Endothelial cell of umbilical vein (primary cell): ENCODE results near the gene FAM124B. TPM values are rescaled to one million over a fixed set of nuclear protein-coding genes. Genes with fewer than 3 reads are reported as not detected.

Experiments
- BruUV-seq: library from RNA; stranded (reverse); fragments of 400-500 nt; replicated peaks from 2 replicates; lab custom pipeline; 2021; lab: Mats Ljungman, UMichigan
- CTCF ChIA-PET: fragments of 300-600, 350-600 bp; sonication (Branson Sonifier 250); formaldehyde crosslinking; loops from one replicate; lab custom pipeline; 2021; ENCODE audit warnings: antibody characterized with exemption, inconsistent platforms; lab: Charles Lee
- POLR2A ChIA-PET: fragments of 300-600, 350-600 bp; sonication (Branson Sonifier 250); formaldehyde crosslinking; loops from one replicate; lab custom pipeline; 2021; ENCODE audit warnings: antibody characterized with exemption, inconsistent platforms; lab: Charles Lee
- DNase-seq: peaks from one replicate; pipeline ENCODE4 v3.0.0-alpha.2; 2011; ENCODE audit warnings: low read depth, low spot score
- FAIRE-seq: peaks from 2 replicates; lab custom pipeline; 2011; peaks lifted over from hg19 to GRCh38; lab: Jason Lieb, UNC
- H2AFZ ChIP-seq: 2 replicates; pipeline ENCODE4 v1.6.0; 2012; ENCODE audit warnings: low read depth, low read length, control low read depth, inconsistent platforms
- H3K27ac ChIP-seq: 2 replicates; pipeline ENCODE4 v1.5.1; 2011; ENCODE audit warnings: low read depth, mild to moderate bottlenecking, control low read depth, low read length, moderate library complexity; ENCODE audit not compliant: insufficient read depth
- H3K27me3 ChIP-seq, 2 experiments: 2 replicates each; pipeline versions ENCODE4 v1.6.0 to v1.6.1; 2011; ENCODE audit warnings: low read length in 2 of 2, mixed read lengths in 1 of 2; ENCODE audit not compliant: control insufficient read depth in 2 of 2, insufficient read depth in 2 of 2
- H3K36me3 ChIP-seq, 2 experiments: 2 replicates in 1 of 2; 3 replicates in 1 of 2; pipeline ENCODE4 v1.5.1; 2011; ENCODE audit warnings: low read length in 2 of 2, mild to moderate bottlenecking in 1 of 2, moderate library complexity in 1 of 2; ENCODE audit not compliant: control insufficient read depth in 2 of 2, insufficient read depth in 2 of 2; ENCODE audit errors: extremely low read depth in 1 of 2
- H3K4me1 ChIP-seq: 3 replicates; pipeline ENCODE4 v1.5.1; 2011; ENCODE audit warnings: mild to moderate bottlenecking, low read length; ENCODE audit not compliant: control insufficient read depth, insufficient read depth; ENCODE audit errors: extremely low read depth
- H3K4me2 ChIP-seq: 2 replicates; pipeline ENCODE4 v1.6.1; 2011; ENCODE audit warnings: low read length, control low read depth, mixed read lengths; ENCODE audit not compliant: insufficient read depth
- H3K4me3 ChIP-seq, 3 experiments: fragments of 200-600 bp in 1 of 3; sonication (generic), shearing (Covaris generic) in 1 of 3; replicated peaks in 1 of 3; 2 replicates each; pipeline ENCODE4 v1.5.1; 2011 to 2016; ENCODE audit warnings: control low read depth in 3 of 3, low read length in 3 of 3, mild to moderate bottlenecking in 2 of 3, inconsistent platforms in 1 of 3, low read depth in 1 of 3, moderate library complexity in 1 of 3; ENCODE audit not compliant: insufficient read depth in 1 of 3
- H3K79me2 ChIP-seq: 2 replicates; pipeline ENCODE4 v1.6.0; 2012; ENCODE audit warnings: low read length, inconsistent platforms; ENCODE audit not compliant: control insufficient read depth, insufficient read depth
- H3K9ac ChIP-seq: replicated peaks from 2 replicates; pipeline ENCODE3; 2011; ENCODE audit warnings: low read length, control low read depth; ENCODE audit not compliant: insufficient read depth; ENCODE audit errors: extremely low read depth
- H3K9me1 ChIP-seq: replicated peaks from 3 replicates; pipeline ENCODE4 v1.6.0; 2011; ENCODE audit warnings: mild to moderate bottlenecking, low read length; ENCODE audit not compliant: control insufficient read depth, insufficient read depth; ENCODE audit errors: extremely low read depth
- H3K9me3 ChIP-seq: replicated peaks from 2 replicates; pipeline ENCODE4 v1.5.1; 2012; ENCODE audit warnings: low read length, inconsistent platforms; ENCODE audit not compliant: control insufficient read depth, insufficient read depth
- H4K20me1 ChIP-seq: replicated peaks from 2 replicates; pipeline ENCODE3; 2011; ENCODE audit warnings: mild to moderate bottlenecking, low read length; ENCODE audit not compliant: control insufficient read depth, insufficient read depth; ENCODE audit errors: extremely low read depth
- EZH2 ChIP-seq: IDR thresholded peaks from 2 replicates; pipeline ENCODE4 v1.6.1; 2012; ENCODE audit warnings: borderline replicate concordance, low read depth, mild to moderate bottlenecking, moderate library complexity, low read length, inconsistent platforms; ENCODE audit not compliant: severe bottlenecking
- FOS ChIP-seq: IDR thresholded peaks from 2 replicates; pipeline ENCODE4 v1.6.1; 2011; ENCODE audit warnings: mild to moderate bottlenecking, low read length, moderate library complexity, borderline replicate concordance; ENCODE audit not compliant: insufficient read depth
- GATA2 ChIP-seq: IDR thresholded peaks from 2 replicates; pipeline ENCODE4 v1.7.0; 2011; ENCODE audit warnings: low read depth, mild to moderate bottlenecking, moderate library complexity, mixed read lengths, low read length; ENCODE audit not compliant: insufficient read length, insufficient read depth
- JUN ChIP-seq: IDR thresholded peaks from 2 replicates; pipeline ENCODE4 v1.6.1; 2011; ENCODE audit warnings: borderline replicate concordance, low read depth; ENCODE audit not compliant: insufficient read length, insufficient read depth
- MYC ChIP-seq: IDR thresholded peaks from one replicate; pipeline ENCODE4 v1.6.1; 2011; ENCODE audit warnings: mild to moderate bottlenecking, low read depth, low read length
- POLR2A ChIP-seq: IDR thresholded peaks from 2 replicates; pipeline ENCODE4 v1.6.1; 2012; ENCODE audit warnings: low read depth, mild to moderate bottlenecking, control low read depth, low read length
- POLR2AphosphoS5 ChIP-seq: IDR thresholded peaks from 2 replicates; pipeline ENCODE4 v1.6.1; 2012; ENCODE audit warnings: low read depth, mild to moderate bottlenecking, control low read depth, low read length, moderate library complexity; ENCODE audit not compliant: insufficient read depth
- dilution Hi-C: fragments of 300-500 bp; cut with MboI; formaldehyde crosslinking; loops from one replicate; pipeline ENCODE4 v1.15.0; 2019; ENCODE audit warnings: low sequenced_read_pairs; ENCODE audit not compliant: extremely low pct_ligation_motif_present
- intact Hi-C: fragments of 100-400 bp; cut with micrococcal nuclease; formaldehyde crosslinking; loops from one replicate; pipeline ENCODE4 v1.10.0; 2022
- polyA plus RNA-seq, 4 experiments: library from polyadenylated mRNA; depleted of rRNA in 3 of 4; stranded (reverse) in 3 of 4; unstranded in 1 of 4; fragments of >200 nt; gene quantifications; 2 replicates each; pipeline versions ENCODE4 v1.2.1 to v1.2.3, GENCODE V29; 2011 to 2012; ENCODE audit warnings: missing spikeins in 1 of 4
- total RNA-seq: library from RNA; stranded (reverse); gene quantifications from 2 replicates; pipeline ENCODE4 v1.2.3, GENCODE V29; 2021
- TF ChIP-seq, protein P1 (sequence below): IDR thresholded peaks from 2 replicates; pipeline ENCODE4 v1.6.1; 2011; ENCODE audit not compliant: insufficient read depth, insufficient read length
- TF ChIP-seq, protein P2 (sequence below), 2 donors: IDR thresholded peaks; 1 replicate in 1 of 2; 2 replicates in 1 of 2; pipeline ENCODE4 v1.5.1; 2011; ENCODE audit warnings: low read length in 2 of 2, mild to moderate bottlenecking in 2 of 2, moderate library complexity in 2 of 2, control low read depth in 1 of 2, inconsistent platforms in 1 of 2, low read depth in 1 of 2; ENCODE audit not compliant: insufficient read depth in 1 of 2; ENCODE audit errors: extremely low read depth in 1 of 2

FAM124B gene
- total and polyA plus RNA-seq, 2 donors (not counting 3 experiments of a cell fraction or from before 2014, with no cell fraction given), result 82.0 to 119 TPM

- Histone ChIP-seq H3K4me2 (no peak overlapping the region), H2AFZ (no peak overlapping the region), H3K36me3 (no peaks in the 10 kb centered on the region), H3K9me1 (no peaks in the 10 kb centered on the region), H4K20me1 (no peaks in the 10 kb centered on the region), H3K4me1 (no peaks in the 10 kb centered on the region), H3K9me3 (no peaks in the 10 kb centered on the region), H3K9ac (no peak overlapping the region), H3K27ac (no peak overlapping the region), H3K4me3 (no peak overlapping the region), H3K79me2 (no peaks in the 10 kb centered on the region), H3K27me3 (peaks cover 2 to 7% of the 10 kb centered on the region in 2 experiments)
- DNase-seq (no peak), FAIRE-seq (no peak)
- BruUV-seq, result no TSS peak
- no peak for TF ChIP-seq EZH2
- TF ChIP-seq, protein P1, sequence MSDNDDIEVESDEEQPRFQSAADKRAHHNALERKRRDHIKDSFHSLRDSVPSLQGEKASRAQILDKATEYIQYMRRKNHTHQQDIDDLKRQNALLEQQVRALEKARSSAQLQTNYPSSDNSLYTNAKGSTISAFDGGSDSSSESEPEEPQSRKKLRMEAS, result no peak
- TF ChIP-seq, protein P2, sequence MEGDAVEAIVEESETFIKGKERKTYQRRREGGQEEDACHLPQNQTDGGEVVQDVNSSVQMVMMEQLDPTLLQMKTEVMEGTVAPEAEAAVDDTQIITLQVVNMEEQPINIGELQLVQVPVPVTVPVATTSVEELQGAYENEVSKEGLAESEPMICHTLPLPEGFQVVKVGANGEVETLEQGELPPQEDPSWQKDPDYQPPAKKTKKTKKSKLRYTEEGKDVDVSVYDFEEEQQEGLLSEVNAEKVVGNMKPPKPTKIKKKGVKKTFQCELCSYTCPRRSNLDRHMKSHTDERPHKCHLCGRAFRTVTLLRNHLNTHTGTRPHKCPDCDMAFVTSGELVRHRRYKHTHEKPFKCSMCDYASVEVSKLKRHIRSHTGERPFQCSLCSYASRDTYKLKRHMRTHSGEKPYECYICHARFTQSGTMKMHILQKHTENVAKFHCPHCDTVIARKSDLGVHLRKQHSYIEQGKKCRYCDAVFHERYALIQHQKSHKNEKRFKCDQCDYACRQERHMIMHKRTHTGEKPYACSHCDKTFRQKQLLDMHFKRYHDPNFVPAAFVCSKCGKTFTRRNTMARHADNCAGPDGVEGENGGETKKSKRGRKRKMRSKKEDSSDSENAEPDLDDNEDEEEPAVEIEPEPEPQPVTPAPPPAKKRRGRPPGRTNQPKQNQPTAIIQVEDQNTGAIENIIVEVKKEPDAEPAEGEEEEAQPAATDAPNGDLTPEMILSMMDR (IDR thresholded peaks at IDR 0.05; ENCODE audit: extremely low read depth in 1 of 2, insufficient read depth in 1 of 2, low read depth in 1 of 2, low read length in 2 of 2), result no peak
- TF ChIP-seq MYC, result no peak
- TF ChIP-seq GATA2, result no peak
- TF ChIP-seq POLR2A, result no peak
- no peak for TF ChIP-seq POLR2AphosphoS5
- no peak for TF ChIP-seq JUN
- no peak for TF ChIP-seq FOS
- POLR2A ChIA-PET, result no interaction called here
- CTCF ChIA-PET, result no interaction called here
- dilution Hi-C loops, result no loop called here
- intact Hi-C loops, result no loop called here
Measured at GRCh38 chr2:224328798-224329197, 73.1 kb downstream of the FAM124B start.

Other genes with a start within 250 kb of the FAM124B start
- gene CUL3, start 183.3 kb upstream of the FAM124B start, total RNA-seq, result 82.3 and 87.1 TPM in 2 replicates
- 17.3 and 22.7 TPM in 2 replicates for gene CUL3, start 183.3 kb upstream of the FAM124B start, polyA plus RNA-seq